ENCODE measurements around the gene ELMO1. TPM values are rescaled to one million over a fixed set of nuclear protein-coding genes. Genes with fewer than 3 reads are reported as not detected.

The ELMO1 gene
- polyA plus RNA-seq, 2 of the 4 experiments (the other 2 are of a cell fraction), result 2.3 to 6.1 TPM

DNA sequence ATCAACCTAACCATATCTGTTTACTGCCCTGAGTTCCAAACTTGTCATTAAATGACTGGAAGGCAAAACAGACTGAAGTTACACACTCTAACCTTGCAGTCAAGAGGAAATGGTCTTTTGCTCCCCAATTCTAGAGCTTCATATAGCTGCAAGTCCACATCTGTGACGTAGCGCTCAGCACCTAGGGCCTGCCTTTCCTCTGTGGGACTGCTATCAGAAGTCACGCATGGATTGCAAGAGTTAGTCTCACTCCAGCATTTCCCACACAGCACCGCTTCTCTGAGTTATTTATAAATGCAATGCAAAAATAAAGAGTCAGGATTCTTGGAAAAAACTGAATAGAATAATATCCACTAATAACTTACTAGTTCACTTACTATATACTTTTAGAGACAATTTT, 96.9 kb downstream of the ELMO1 start:
- H3K9me3 ChIP-seq, result no peaks in the 10 kb centered on the region
- peaks cover 8% of the 10 kb centered on the region; the same call in 2 of the 3 replicates for H3K4me1 ChIP-seq
- ATAC-seq (no peak), DNase-seq (ENCODE audit: low read depth in 1 of 2, low spot score in 1 of 2) (no peak), FAIRE-seq (no peak)
- 88% methylated on average over 4 of the region's 4 CpGs for WGBS (ENCODE audit: missing lambda C conversion rate)
- POLR2A ChIA-PET, result no interaction called here
- H3K4me3 ChIP-seq, result no peak overlapping the region
- TF ChIP-seq RFX5 (IDR thresholded peaks at IDR 0.05) (no peak), NR3C1 (IDR thresholded peaks at IDR 0.05) (no peak), KDM5A (IDR thresholded peaks at IDR 0.05) (no peak), MYC (IDR thresholded peaks at IDR 0.05; ENCODE audit: borderline replicate concordance, low read length) (no peak), NFE2L2 (conservative IDR thresholded peaks at IDR 0.05; ENCODE audit: low read length) (no peak), RNF2 (IDR thresholded peaks at IDR 0.05; ENCODE audit: borderline replicate concordance, low read depth) (no peak), CBX2 (IDR thresholded peaks at IDR 0.05; ENCODE audit: borderline replicate concordance, low read depth) (no peak), MAFK (IDR thresholded peaks at IDR 0.05; ENCODE audit: partially characterized antibody) (no peak), EP300 (IDR thresholded peaks at IDR 0.05) (no peak), CBX8 (IDR thresholded peaks at IDR 0.05) (no peak)
- TF ChIP-seq, protein P1, sequence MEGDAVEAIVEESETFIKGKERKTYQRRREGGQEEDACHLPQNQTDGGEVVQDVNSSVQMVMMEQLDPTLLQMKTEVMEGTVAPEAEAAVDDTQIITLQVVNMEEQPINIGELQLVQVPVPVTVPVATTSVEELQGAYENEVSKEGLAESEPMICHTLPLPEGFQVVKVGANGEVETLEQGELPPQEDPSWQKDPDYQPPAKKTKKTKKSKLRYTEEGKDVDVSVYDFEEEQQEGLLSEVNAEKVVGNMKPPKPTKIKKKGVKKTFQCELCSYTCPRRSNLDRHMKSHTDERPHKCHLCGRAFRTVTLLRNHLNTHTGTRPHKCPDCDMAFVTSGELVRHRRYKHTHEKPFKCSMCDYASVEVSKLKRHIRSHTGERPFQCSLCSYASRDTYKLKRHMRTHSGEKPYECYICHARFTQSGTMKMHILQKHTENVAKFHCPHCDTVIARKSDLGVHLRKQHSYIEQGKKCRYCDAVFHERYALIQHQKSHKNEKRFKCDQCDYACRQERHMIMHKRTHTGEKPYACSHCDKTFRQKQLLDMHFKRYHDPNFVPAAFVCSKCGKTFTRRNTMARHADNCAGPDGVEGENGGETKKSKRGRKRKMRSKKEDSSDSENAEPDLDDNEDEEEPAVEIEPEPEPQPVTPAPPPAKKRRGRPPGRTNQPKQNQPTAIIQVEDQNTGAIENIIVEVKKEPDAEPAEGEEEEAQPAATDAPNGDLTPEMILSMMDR (IDR thresholded peaks at IDR 0.05), result no peak
- no peak overlapping the region for H3K27ac ChIP-seq
- H3K4me2 ChIP-seq, result no peak overlapping the region
- CTCF ChIA-PET, result interaction anchor here (4.2 kb wide), 1 partner anchor 116 kb away, joined by 22 read pairs; no protein-coding TSS in a partner anchor

DNA sequence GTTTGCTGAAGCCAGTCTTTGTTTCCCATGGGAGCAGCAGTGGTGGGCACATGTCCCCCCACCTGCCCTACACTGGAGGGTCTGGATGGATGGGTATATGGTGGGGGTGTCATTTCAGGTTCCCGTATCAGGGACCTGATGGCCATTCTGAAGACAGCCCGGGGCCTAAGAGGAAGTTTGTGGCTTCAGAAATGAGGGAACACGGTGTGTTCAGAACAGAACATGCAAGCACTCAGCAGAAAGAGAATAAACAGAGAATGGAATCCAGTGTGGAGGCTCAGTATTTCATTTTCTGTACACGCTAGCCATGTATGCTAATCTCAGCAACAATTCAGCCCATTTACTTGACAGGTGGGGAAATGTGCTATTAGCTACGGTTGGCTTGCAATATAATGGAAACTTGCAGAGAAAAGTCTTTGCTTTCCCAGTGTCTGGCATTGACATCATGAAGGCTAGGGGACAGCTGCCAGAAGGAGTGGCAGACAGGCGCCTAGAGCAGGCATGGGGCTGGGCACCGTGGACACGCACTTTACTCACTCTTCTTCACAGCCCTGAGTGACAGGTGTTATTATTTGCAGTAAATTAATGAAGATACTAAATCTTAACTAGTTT, 98.6 kb downstream of the ELMO1 start:
- Histone ChIP-seq H3K4me3 (no peak overlapping the region), H3K4me2 (no peak overlapping the region), H3K27ac (no peak overlapping the region), H3K4me1 (peaks cover 8% of the 10 kb centered on the region; the same call in 2 of the 3 replicates), H3K9me3 (no peaks in the 10 kb centered on the region)
- DNase-seq (ENCODE audit: low read depth in 1 of 2, low spot score in 1 of 2) (no peak), FAIRE-seq (no peak), ATAC-seq (no peak)
- WGBS (ENCODE audit: missing lambda C conversion rate), result 69% methylated on average over 8 of the region's 8 CpGs
- CTCF ChIA-PET, result interaction anchor here (0.7 to 1.3 kb wide), 3 partner anchors 105 to 116 kb away, joined by 3 read pairs; no protein-coding TSS in a partner anchor
- TF ChIP-seq CHD4 (IDR thresholded peaks at IDR 0.05; ENCODE audit: borderline replicate concordance) (no peak), RNF2 (IDR thresholded peaks at IDR 0.05; ENCODE audit: borderline replicate concordance, low read depth) (no peak), MAFK (IDR thresholded peaks at IDR 0.05; ENCODE audit: partially characterized antibody) (no peak), MAX (IDR thresholded peaks at IDR 0.05) (no peak), HOXB13 (CRISPR knock-in tag; IDR thresholded peaks at IDR 0.05; ENCODE audit: low read depth) (no peak), JUN (IDR thresholded peaks at IDR 0.05) (no peak), ZFP36 (IDR thresholded peaks at IDR 0.05; ENCODE audit: borderline replicate concordance, partially characterized antibody) (no peak), ZNF302 (CRISPR knock-in tag; IDR thresholded peaks at IDR 0.05) (no peak)
- POLR2A ChIA-PET, result no interaction called here

GRCh38 chr7:37348982-37349381, 99.7 kb downstream of the ELMO1 start:
- Histone ChIP-seq H3K4me3 (no peak overlapping the region), H3K4me1 (no peaks in the 10 kb centered on the region), H3K4me2 (no peak overlapping the region), H3K27ac (no peak overlapping the region), H3K9me3 (no peaks in the 10 kb centered on the region)
- 37% methylated on average over 4 of the region's 4 CpGs for WGBS (ENCODE audit: missing lambda C conversion rate)
- POLR2A ChIA-PET, result no interaction called here
- TF ChIP-seq NPAS2 (CRISPR knock-in tag; IDR thresholded peaks at IDR 0.05; ENCODE audit: borderline replicate concordance) (no peak), PBX3 (IDR thresholded peaks at IDR 0.05) (no peak), ZFP36 (IDR thresholded peaks at IDR 0.05; ENCODE audit: borderline replicate concordance, partially characterized antibody) (no peak), CBX2 (IDR thresholded peaks at IDR 0.05; ENCODE audit: borderline replicate concordance, low read depth) (no peak), CEBPB (IDR thresholded peaks at IDR 0.05) (no peak), RCOR1 (IDR thresholded peaks at IDR 0.05; ENCODE audit: low read depth, low read length) (no peak), ESRRA (IDR thresholded peaks at IDR 0.05; ENCODE audit: borderline replicate concordance, low read length) (no peak)
- TF ChIP-seq, protein P2, sequence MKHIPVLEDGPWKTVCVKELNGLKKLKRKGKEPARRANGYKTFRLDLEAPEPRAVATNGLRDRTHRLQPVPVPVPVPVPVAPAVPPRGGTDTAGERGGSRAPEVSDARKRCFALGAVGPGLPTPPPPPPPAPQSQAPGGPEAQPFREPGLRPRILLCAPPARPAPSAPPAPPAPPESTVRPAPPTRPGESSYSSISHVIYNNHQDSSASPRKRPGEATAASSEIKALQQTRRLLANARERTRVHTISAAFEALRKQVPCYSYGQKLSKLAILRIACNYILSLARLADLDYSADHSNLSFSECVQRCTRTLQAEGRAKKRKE (CRISPR knock-in tag; IDR thresholded peaks at IDR 0.05; ENCODE audit: low read depth), result no peak
- FAIRE-seq, result no peak
- CTCF ChIA-PET, result interaction anchor here (1.6 to 1.8 kb wide), 3 partner anchors 10 to 114 kb away, joined by 3 to 6 read pairs (median 5); no protein-coding TSS in a partner anchor
- no peak for ATAC-seq
- DNase-seq (ENCODE audit: low read depth in 1 of 2, low spot score in 1 of 2), result no peak

All from A549 (cell line).